Tibial artery (tissue), 4 donors: ENCODE results near the gene SNRPA1.

ENCODE experiments used
- DNase-seq, 2 donors: peaks; one replicate each; pipeline ENCODE4 v3.0.0-alpha.2; 2019
- H3K27ac ChIP-seq, 2 donors: fragments of 200-600 bp; sonication (generic) in 1 of 2; 1 replicate in 1 of 2; 2 replicates in 1 of 2; pipeline ENCODE4 v1.5.1; 2018 to 2019; ENCODE audit warnings: mild to moderate bottlenecking in 1 of 2
- H3K27me3 ChIP-seq, 2 donors: fragments of 200-600 bp; sonication (generic) in 1 of 2; one replicate each; pipeline versions ENCODE4 v1.5.1 to v1.6.0; 2016 to 2019
- H3K36me3 ChIP-seq, 3 donors: fragments of 200-600 bp; sonication (generic) in 2 of 3; one replicate each; pipeline ENCODE4 v1.5.1; 2016 to 2019; ENCODE audit warnings: mild to moderate bottlenecking in 2 of 3
- H3K4me1 ChIP-seq, 4 donors: fragments of 200-600 bp; sonication (generic) in 2 of 4; 1 replicate in 3 of 4; 2 replicates in 1 of 4; pipeline ENCODE4 v1.5.1; 2016 to 2019
- H3K4me3 ChIP-seq, 2 donors: fragments of 200-600 bp; sonication (generic) in 1 of 2; 1 replicate in 1 of 2; 2 replicates in 1 of 2; pipeline ENCODE4 v1.5.1; 2018 to 2019; ENCODE audit warnings: mild to moderate bottlenecking in 2 of 2
- H3K9me3 ChIP-seq, 3 donors: fragments of 200-600 bp; sonication (generic) in 1 of 3; one replicate each; pipeline ENCODE4 v1.5.1; 2016 to 2019
- intact Hi-C: fragments of 100-400 bp; cut with DNase I; formaldehyde crosslinking; loops from one replicate; pipeline ENCODE4 v1.15.0; 2023; ENCODE audit warnings: low total_unique reads
- TF ChIP-seq, protein P1 (sequence below), 2 experiments: fragments of 200-600 bp in 1 of 2; fragments of 450-650 bp in 1 of 2; IDR thresholded peaks; one replicate each; pipeline ENCODE4 v1.5.1; 2017 to 2019; ENCODE audit warnings: antibody characterized with exemption in 2 of 2, mild to moderate bottlenecking in 1 of 2, moderate library complexity in 1 of 2

Gene SNRPA1

GRCh38 chr15:101266034-101266433 is 29.0 kb downstream of the SNRPA1 start:
- no peaks in the 10 kb centered on the region for H3K9me3 ChIP-seq
- TF ChIP-seq, protein P1, sequence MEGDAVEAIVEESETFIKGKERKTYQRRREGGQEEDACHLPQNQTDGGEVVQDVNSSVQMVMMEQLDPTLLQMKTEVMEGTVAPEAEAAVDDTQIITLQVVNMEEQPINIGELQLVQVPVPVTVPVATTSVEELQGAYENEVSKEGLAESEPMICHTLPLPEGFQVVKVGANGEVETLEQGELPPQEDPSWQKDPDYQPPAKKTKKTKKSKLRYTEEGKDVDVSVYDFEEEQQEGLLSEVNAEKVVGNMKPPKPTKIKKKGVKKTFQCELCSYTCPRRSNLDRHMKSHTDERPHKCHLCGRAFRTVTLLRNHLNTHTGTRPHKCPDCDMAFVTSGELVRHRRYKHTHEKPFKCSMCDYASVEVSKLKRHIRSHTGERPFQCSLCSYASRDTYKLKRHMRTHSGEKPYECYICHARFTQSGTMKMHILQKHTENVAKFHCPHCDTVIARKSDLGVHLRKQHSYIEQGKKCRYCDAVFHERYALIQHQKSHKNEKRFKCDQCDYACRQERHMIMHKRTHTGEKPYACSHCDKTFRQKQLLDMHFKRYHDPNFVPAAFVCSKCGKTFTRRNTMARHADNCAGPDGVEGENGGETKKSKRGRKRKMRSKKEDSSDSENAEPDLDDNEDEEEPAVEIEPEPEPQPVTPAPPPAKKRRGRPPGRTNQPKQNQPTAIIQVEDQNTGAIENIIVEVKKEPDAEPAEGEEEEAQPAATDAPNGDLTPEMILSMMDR (IDR thresholded peaks at IDR 0.05) = no peak
- peak in 1 of 2 donors; percentile 53 for DNase-seq
- peaks cover 0 to 5% (median 0%) of the 10 kb centered on the region in 4 donors for H3K4me1 ChIP-seq
- no peak overlapping the region for H3K4me3 ChIP-seq
- peaks cover 10 to 23% (median 13%) of the 10 kb centered on the region in 3 donors for H3K36me3 ChIP-seq
- intact Hi-C loops = no loop called here
- no peaks in the 10 kb centered on the region for H3K27me3 ChIP-seq
- H3K27ac ChIP-seq = peak overlapping the region; percentile 22 to 49

GRCh38 chr15:101264911-101265641 is 30.0 kb downstream of the SNRPA1 start:
- Histone ChIP-seq H3K4me1 (peaks cover 0 to 5% (median 0%) of the 10 kb centered on the region in 4 donors), H3K9me3 (no peaks in the 10 kb centered on the region), H3K36me3 (peaks cover under 1 to 13% (median 8%) of the 10 kb centered on the region in 3 donors), H3K27ac (peak overlapping the region in 1 of 2 donors; percentile 22), H3K27me3 (no peaks in the 10 kb centered on the region), H3K4me3 (no peak overlapping the region)
- no peak for DNase-seq
- TF ChIP-seq, protein P1 (IDR thresholded peaks at IDR 0.05) = no peak
- intact Hi-C loops = no loop called here

GRCh38 chr15:101264011-101264410 is 31.0 kb downstream of the SNRPA1 start:
- Histone ChIP-seq H3K4me1 (peaks cover 0 to 5% (median 0%) of the 10 kb centered on the region in 4 donors), H3K27me3 (no peaks in the 10 kb centered on the region), H3K9me3 (no peaks in the 10 kb centered on the region), H3K27ac (no peak overlapping the region), H3K4me3 (no peak overlapping the region), H3K36me3 (peaks cover 0 to 2% (median 2%) of the 10 kb centered on the region in 3 donors)
- no peak for DNase-seq
- intact Hi-C loops = no loop called here
- TF ChIP-seq, protein P1 (IDR thresholded peaks at IDR 0.05) = no peak

GRCh38 chr15:101262551-101262950 is 32.5 kb downstream of the SNRPA1 start:
- TF ChIP-seq, protein P1 (IDR thresholded peaks at IDR 0.05) = no peak
- no peak overlapping the region for H3K4me3 ChIP-seq
- no peak overlapping the region for H3K27ac ChIP-seq
- H3K27me3 ChIP-seq = no peaks in the 10 kb centered on the region
- H3K4me1 ChIP-seq = peaks cover 0 to 5% (median 0%) of the 10 kb centered on the region in 4 donors
- H3K36me3 ChIP-seq = no peaks in the 10 kb centered on the region
- no peaks in the 10 kb centered on the region for H3K9me3 ChIP-seq
- no peak for DNase-seq
- intact Hi-C loops = no loop called here

GRCh38 chr15:101258238-101259144 is 36.6 kb downstream of the SNRPA1 start:
- H3K36me3 ChIP-seq = no peaks in the 10 kb centered on the region
- H3K27me3 ChIP-seq = no peaks in the 10 kb centered on the region
- TF ChIP-seq, protein P1 (IDR thresholded peaks at IDR 0.05) = peak; percentile 87 to 89
- H3K4me3 ChIP-seq = no peak overlapping the region
- H3K4me1 ChIP-seq = no peaks in the 10 kb centered on the region
- H3K27ac ChIP-seq = no peak overlapping the region
- intact Hi-C loops = loop anchor here (10.0 kb wide), 1 partner anchor 134 kb away; no protein-coding TSS in a partner anchor
- no peak for DNase-seq
- no peaks in the 10 kb centered on the region for H3K9me3 ChIP-seq
